ENCODE results near the gene CCL25. TPM values are rescaled to one million over a fixed set of nuclear protein-coding genes. Genes with fewer than 3 reads are reported as not detected.
A peak's percentile ranks its signal among the peaks of the same experiment; 100 is the strongest.

Gene CCL25
- total and polyA plus RNA-seq, 2 of the 4 experiments (the other 2 are of a cell fraction), result not detected

DNA sequence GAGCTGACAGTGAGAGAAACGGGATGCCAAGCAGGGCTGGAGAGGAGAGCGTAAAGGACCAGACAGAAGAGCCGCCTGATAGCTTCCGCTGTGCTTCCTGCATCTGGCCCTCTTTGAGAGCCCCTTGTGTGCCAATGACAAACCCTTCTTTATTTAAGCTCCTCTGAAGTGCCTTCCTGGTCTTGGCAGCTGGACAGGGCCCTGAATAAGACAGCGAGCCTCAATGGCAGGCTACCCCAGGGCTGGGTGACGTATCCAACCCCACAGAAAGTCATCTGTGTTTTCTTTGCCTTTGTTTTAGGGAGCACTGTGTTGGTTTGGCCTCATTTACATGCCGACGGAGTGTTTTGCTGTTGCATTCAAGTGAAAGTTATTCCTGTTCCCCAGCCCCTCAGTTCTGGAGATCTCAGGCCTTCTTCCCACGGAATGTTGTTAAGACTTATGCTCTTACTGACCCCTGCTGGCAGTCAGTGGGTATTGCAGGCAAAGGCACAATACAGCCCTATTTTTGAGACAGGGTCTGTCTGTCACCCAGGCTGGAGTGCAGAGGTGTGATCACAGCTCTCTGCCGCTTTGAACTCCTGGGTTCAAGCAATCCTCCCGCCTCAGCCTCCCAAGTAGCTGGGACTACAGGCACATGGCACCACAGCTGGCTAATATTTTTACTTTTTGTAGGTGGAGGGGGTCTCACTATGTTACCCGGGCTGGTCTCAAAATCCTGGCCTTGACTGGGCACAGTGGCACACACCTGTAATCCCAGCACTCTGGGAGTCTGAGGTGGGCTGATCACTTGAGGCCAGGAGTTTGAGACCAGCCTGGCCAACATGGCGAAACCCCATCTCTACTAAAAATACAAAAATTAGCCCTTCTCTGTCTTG is 16.8 kb downstream of the CCL25 start:
- Histone ChIP-seq H3K4me2 (ENCODE audit: low read depth, low read length) (no peak overlapping the region), H3K4me3 (ENCODE audit: insufficient read depth, low read depth, low read length) (no peak overlapping the region), H2AK5ac (ENCODE audit: low read depth, low read length) (no peak overlapping the region), H3K23ac (ENCODE audit: low read depth, low read length) (no peak overlapping the region), H2BK15ac (ENCODE audit: low read depth, low read length) (no peak overlapping the region), H3K79me1 (ENCODE audit: low read depth in 1 of 2, low read length in 2 of 2) (no peaks in the 10 kb centered on the region), H3K14ac (replicated peaks; ENCODE audit: low read depth, low read length) (no peak overlapping the region), H2BK120ac (ENCODE audit: low read depth, low read length) (no peak overlapping the region), H3K27me3 (ENCODE audit: control insufficient read depth, insufficient read depth, low read length) (0 out of 2 replicates have a peak, but pooled peaks cover 1% of the 10 kb centered on the region), H4K20me1 (ENCODE audit: insufficient read depth, low read length) (no peaks in the 10 kb centered on the region), H3K36me3 (ENCODE audit: control insufficient read depth, insufficient read depth, low read length) (no peaks in the 10 kb centered on the region), H3K18ac (ENCODE audit: low read depth, low read length) (no peak overlapping the region), H4K8ac (ENCODE audit: low read depth in 2 of 2, low read length in 2 of 2) (no peak overlapping the region), H3K4me1 (ENCODE audit: control insufficient read depth, insufficient read depth, low read length) (no peaks in the 10 kb centered on the region), H2BK20ac (ENCODE audit: low read depth, low read length) (no peak overlapping the region), H2AFZ (replicated peaks; ENCODE audit: low read length, poor library complexity) (no peak overlapping the region), H2BK5ac (ENCODE audit: low read depth, low read length, poor library complexity, severe bottlenecking) (no peak overlapping the region), H3K9me3 (ENCODE audit: control insufficient read depth, insufficient read depth, low read length) (peaks cover 7% of the 10 kb centered on the region), H3K9ac (ENCODE audit: low read depth, low read length) (no peak overlapping the region), H3K4ac (ENCODE audit: low read depth, low read length) (no peak overlapping the region), H3K56ac (ENCODE audit: extremely low read depth, insufficient read depth, low read length) (no peak overlapping the region), H4K91ac (ENCODE audit: insufficient read depth, low read depth, low read length) (no peak overlapping the region), H3K9me1 (ENCODE audit: insufficient read depth, low read length) (no peaks in the 10 kb centered on the region), H2AK9ac (replicated peaks; ENCODE audit: low read depth, low read length, poor library complexity) (no peak overlapping the region), H4K5ac (ENCODE audit: low read depth, low read length) (no peak overlapping the region), H3K27ac (ENCODE audit: insufficient read depth, low read length) (no peak overlapping the region)
- TF ChIP-seq, protein P1, sequence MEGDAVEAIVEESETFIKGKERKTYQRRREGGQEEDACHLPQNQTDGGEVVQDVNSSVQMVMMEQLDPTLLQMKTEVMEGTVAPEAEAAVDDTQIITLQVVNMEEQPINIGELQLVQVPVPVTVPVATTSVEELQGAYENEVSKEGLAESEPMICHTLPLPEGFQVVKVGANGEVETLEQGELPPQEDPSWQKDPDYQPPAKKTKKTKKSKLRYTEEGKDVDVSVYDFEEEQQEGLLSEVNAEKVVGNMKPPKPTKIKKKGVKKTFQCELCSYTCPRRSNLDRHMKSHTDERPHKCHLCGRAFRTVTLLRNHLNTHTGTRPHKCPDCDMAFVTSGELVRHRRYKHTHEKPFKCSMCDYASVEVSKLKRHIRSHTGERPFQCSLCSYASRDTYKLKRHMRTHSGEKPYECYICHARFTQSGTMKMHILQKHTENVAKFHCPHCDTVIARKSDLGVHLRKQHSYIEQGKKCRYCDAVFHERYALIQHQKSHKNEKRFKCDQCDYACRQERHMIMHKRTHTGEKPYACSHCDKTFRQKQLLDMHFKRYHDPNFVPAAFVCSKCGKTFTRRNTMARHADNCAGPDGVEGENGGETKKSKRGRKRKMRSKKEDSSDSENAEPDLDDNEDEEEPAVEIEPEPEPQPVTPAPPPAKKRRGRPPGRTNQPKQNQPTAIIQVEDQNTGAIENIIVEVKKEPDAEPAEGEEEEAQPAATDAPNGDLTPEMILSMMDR (conservative IDR thresholded peaks at IDR 0.05; ENCODE audit: low read depth, low read length), result 0 out of 2 replicates have a peak, but pooled peaks have one; percentile 26
- no peak for TF ChIP-seq FOS (IDR thresholded peaks at IDR 0.05; ENCODE audit: low read depth, low read length)
- ChIA-PET CTCF (interaction anchor here (0.7 kb wide), 1 partner anchor 16 kb away, joined by 3 read pairs; no protein-coding TSS in a partner anchor), POLR2A (ENCODE audit: unreplicated experiment) (no interaction called here)
- dilution Hi-C loops (cut with HindIII; ENCODE audit: low sequenced_read_pairs, unreplicated experiment) (no loop called here), intact Hi-C loops (cut with micrococcal nuclease) (no loop called here), in situ Hi-C loops (cut with MboI; ENCODE audit: low sequenced_read_pairs) (no loop called here)
- ATAC-seq (ENCODE audit: low read depth) (no peak), DNase-seq (no peak)
- WGBS, 2 experiments (ENCODE audit: extremely low coverage in 2 of 2, insufficient read length in 1 of 2), result 75% methylated on average over 4 of the region's 13 CpGs; no CpG with 5 or more reads in 1 of the 2 experiments
- BruUV-seq (replicated peaks), result no TSS peak
